ES-I3 (cell line): ENCODE measurements around the gene KRTAP20-3.

Source experiments
- H3K36me3 ChIP-seq: 2 replicates; pipeline ENCODE4 v1.6.1; 2013; ENCODE audit warnings: mild to moderate bottlenecking, low read length, control low read depth, moderate library complexity; ENCODE audit not compliant: insufficient read depth
- H3K4me1 ChIP-seq: 2 replicates; pipeline ENCODE4 v1.6.1; 2013; ENCODE audit warnings: mild to moderate bottlenecking, control low read depth, low read length; ENCODE audit not compliant: insufficient read depth
- H3K9ac ChIP-seq: 2 replicates; pipeline ENCODE4 v1.6.1; 2013; ENCODE audit warnings: low read depth, mild to moderate bottlenecking, low read length, moderate library complexity
- H3K9me3 ChIP-seq: 2 replicates; pipeline ENCODE4 v1.6.1; 2013; ENCODE audit warnings: mild to moderate bottlenecking, low read length, moderate library complexity; ENCODE audit not compliant: control insufficient read depth, insufficient read depth

Gene KRTAP20-3

DNA sequence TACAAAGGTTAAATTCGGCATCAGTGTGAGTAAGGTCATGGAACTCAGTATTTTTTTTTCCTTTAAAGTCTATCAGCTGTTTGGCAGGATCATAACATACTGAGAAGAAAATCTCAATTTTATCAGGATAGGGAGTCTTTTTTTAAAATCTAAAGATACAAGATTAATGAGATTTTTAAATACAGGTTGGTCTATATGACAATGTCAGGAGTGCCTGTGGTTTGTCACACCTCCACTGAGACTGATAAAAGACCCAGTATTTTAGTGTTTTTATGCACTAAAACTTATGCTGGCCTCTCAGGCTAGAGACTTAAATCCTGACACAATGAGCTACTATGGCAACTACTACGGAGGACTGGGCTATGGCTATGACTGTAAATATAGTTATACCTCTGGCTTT lies at the start of gene KRTAP20-3:
Gene KRTAP20-3 (plus strand): TSS at position 301 of the 400 bp plus-strand sequence.
- Histone ChIP-seq H3K9me3 (no peaks in the 10 kb centered on the region), H3K9ac (no peak within 1 kb of the TSS)

DNA sequence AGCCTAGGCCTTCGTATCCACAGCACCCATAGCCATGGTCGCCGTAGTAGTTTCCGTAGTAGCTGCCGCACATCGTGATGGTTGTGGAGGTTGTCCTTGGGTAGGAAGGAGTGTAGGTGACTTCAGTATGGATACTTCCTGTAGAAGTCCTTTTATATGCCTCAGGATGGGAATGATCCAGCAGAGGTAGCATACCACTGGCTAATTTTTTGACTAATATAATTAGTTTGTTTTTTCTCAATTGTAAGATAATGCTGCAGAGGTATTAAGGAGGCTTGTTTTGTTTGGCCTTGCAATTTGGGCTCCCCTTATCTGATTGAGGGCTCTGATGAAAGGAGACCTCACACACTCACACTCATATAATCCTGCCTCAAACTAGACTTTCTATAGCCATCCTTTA lies 43.9 kb upstream of the KRTAP20-3 start, which contains the start of gene KRTAP6-2:
Gene KRTAP6-2 (minus strand): TSS at position 101 of the 400 bp plus-strand sequence. CDS start 28 bp downstream, at position 73.
- Histone ChIP-seq H3K9me3 (no peaks in the 10 kb centered on the region), H3K9ac (no peak within 1 kb of the TSS), H3K4me1 (no peaks in the 10 kb centered on the region), H3K36me3 (no peaks in the 10 kb centered on the region)

More for the DNA sequence above, at the start of gene KRTAP20-3:
- no peaks in the 10 kb centered on the region for H3K36me3 ChIP-seq
- H3K4me1 ChIP-seq, result no peaks in the 10 kb centered on the region

DNA sequence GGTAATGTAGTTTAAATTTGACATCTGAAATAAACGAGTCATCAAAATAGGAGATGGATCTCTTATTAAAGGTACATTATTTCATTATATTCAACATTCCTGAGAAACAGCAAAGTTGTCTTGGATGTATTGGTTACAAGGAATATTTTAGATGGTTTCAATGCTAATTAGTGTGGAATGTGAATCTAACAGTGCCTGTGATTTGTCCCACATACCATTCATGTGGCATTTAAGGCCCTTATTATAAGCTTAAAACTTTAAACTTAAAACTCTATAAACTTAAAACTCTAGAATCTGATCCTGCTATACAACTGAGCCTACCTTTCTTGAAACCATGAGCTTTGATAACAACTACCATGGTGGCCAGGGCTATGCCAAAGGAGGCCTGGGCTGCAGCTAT lies 41.9 kb upstream of the KRTAP20-3 start, which contains the start of gene KRTAP22-1:
Gene KRTAP22-1 (plus strand): TSS at position 301 of the 400 bp plus-strand sequence.
- H3K36me3 ChIP-seq, result no peaks in the 10 kb centered on the region
- no peaks in the 10 kb centered on the region for H3K4me1 ChIP-seq
- no peaks in the 10 kb centered on the region for H3K9me3 ChIP-seq
- H3K9ac ChIP-seq, result no peak within 1 kb of the TSS

DNA sequence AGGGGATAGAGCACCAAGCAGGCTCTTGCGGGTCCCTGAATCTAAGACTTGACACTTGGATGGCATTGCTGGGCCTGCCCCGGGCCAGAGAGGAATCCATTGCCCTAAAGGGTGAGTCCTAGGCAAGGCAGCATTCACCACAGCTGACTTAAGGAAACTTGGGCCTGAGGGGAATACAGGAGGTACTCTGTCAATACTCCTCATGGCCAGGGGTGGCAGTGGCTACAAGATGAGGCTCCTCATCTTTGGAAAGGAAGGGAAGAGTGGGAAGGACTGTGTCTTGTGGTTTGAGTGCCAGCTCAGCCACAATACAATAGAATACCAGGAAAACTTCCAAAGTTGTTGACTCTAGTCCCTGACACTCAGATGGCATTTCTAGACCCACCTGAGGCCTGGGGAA lies 36.7 kb upstream of the KRTAP20-3 start:
- Histone ChIP-seq H3K9me3 (no peaks in the 10 kb centered on the region), H3K9ac (no peak overlapping the region), H3K4me1 (no peaks in the 10 kb centered on the region), H3K36me3 (no peaks in the 10 kb centered on the region)

GRCh38 chr21:30612132-30612531 lies 30.5 kb upstream of the KRTAP20-3 start:
- Histone ChIP-seq H3K36me3 (no peaks in the 10 kb centered on the region), H3K9me3 (no peaks in the 10 kb centered on the region), H3K9ac (no peak overlapping the region), H3K4me1 (no peaks in the 10 kb centered on the region)

DNA sequence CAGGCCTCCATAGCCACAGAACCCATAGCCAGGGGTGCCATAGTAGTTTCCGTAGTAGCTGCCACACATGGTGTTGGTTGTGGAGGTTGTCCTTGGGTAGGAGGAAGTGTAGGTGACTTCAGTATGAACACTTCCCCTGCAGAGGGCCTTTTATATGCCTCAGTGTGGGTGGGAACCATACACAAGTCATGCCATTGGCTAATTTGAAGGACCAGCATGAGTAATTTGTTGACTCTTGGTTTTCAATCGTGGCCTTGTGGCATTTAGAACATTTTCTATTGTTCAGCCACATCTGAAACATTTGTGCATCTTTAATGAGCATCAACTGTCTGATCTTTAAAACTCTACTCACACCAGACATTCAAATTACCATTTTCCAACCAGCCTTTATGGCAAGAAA lies 28.8 kb upstream of the KRTAP20-3 start, which contains the start of gene KRTAP6-1:
Gene KRTAP6-1 (minus strand): TSS at position 95 of the 400 bp plus-strand sequence. CDS start 26 bp downstream, at position 69.
- Histone ChIP-seq H3K9me3 (no peaks in the 10 kb centered on the region), H3K9ac (no peak within 1 kb of the TSS), H3K4me1 (no peaks in the 10 kb centered on the region), H3K36me3 (no peaks in the 10 kb centered on the region)

DNA sequence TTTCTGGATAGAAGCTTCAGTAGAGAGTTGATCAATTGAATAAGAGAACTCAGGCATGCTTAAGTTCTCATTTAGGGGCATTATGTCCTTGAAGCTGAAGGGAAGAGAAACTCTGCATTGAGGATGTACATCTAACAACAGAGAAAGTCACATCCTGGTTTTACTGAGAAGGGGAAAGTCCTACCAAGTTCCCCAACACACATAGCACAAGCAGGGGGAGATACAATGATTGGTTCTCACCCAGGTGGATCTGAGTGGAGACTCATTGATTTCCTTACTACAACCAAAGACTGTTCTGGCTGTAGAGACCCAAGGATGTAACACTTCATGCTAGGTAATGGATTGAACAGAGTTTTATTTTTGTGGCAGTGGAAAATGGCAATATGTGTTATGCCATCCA lies 27.5 kb upstream of the KRTAP20-3 start:
- no peak overlapping the region for H3K9ac ChIP-seq
- no peaks in the 10 kb centered on the region for H3K36me3 ChIP-seq
- H3K4me1 ChIP-seq, result no peaks in the 10 kb centered on the region
- no peaks in the 10 kb centered on the region for H3K9me3 ChIP-seq

DNA sequence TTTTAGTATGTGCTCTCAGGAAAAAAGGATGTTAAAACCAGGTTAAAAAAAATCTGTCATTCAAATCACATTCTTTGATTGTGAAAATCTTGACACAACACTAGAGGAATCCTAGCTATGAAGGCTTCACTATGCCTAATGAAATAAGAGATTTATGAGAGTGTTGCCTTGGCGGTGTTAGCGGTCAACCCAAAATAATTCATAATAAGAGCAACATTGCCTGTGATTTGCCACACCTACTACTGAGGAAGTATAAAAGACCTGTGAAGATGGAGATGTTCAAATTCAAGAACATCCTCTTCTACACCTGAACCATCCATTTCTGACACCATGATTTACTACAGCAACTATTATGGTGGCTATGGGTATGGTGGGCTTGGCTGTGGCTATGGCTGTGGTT lies 26.5 kb upstream of the KRTAP20-3 start, which contains the start of gene KRTAP20-1:
Gene KRTAP20-1 (plus strand): TSS at position 301 of the 400 bp plus-strand sequence. CDS start 30 bp downstream, at position 331.
- H3K36me3 ChIP-seq, result no peaks in the 10 kb centered on the region
- H3K4me1 ChIP-seq, result no peaks in the 10 kb centered on the region
- H3K9me3 ChIP-seq, result no peaks in the 10 kb centered on the region
- H3K9ac ChIP-seq, result no peak within 1 kb of the TSS

GRCh38 chr21:30620080-30620479 lies 22.6 kb upstream of the KRTAP20-3 start:
- Histone ChIP-seq H3K4me1 (no peaks in the 10 kb centered on the region), H3K9ac (no peak overlapping the region), H3K9me3 (no peaks in the 10 kb centered on the region)

GRCh38 chr21:30620522-30620921 lies 22.1 kb upstream of the KRTAP20-3 start, which contains the start of gene KRTAP20-4:
KRTAP20-4 (plus strand) TSS chr21:30620627.
- no peak within 1 kb of the TSS for H3K9ac ChIP-seq
- no peaks in the 10 kb centered on the region for H3K9me3 ChIP-seq
- H3K36me3 ChIP-seq, result no peaks in the 10 kb centered on the region

More at GRCh38 chr21:30620080-30620479, 22.6 kb upstream of the KRTAP20-3 start:
- H3K36me3 ChIP-seq, result no peaks in the 10 kb centered on the region

DNA sequence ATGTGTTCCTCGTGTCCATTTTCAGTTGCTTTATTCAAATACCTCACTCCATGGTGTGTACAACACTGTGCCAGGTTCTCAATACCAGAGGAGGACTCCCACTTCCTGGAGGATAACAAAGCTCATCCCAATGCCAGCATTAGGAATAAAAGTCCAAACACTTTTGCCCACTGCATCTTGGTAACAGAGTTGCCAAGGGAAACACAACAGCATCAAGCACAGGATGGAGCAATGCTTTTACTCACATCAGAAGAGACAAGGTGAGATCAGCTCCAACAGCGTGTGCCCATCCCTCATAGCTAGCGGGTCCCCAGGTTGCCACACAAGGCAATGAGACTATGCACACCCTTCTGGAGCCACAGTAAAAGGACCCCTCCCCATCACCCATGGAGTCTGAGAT lies 19.3 kb upstream of the KRTAP20-3 start:
- Histone ChIP-seq H3K9me3 (no peaks in the 10 kb centered on the region), H3K36me3 (no peaks in the 10 kb centered on the region), H3K9ac (no peak overlapping the region), H3K4me1 (no peaks in the 10 kb centered on the region)

More at GRCh38 chr21:30620522-30620921, 22.1 kb upstream of the KRTAP20-3 start, which contains the start of gene KRTAP20-4:
- no peaks in the 10 kb centered on the region for H3K4me1 ChIP-seq

GRCh38 chr21:30625449-30626165 lies 17.1 kb upstream of the KRTAP20-3 start:
- Histone ChIP-seq H3K36me3 (no peaks in the 10 kb centered on the region), H3K4me1 (no peaks in the 10 kb centered on the region), H3K9ac (no peak overlapping the region), H3K9me3 (no peaks in the 10 kb centered on the region)

DNA sequence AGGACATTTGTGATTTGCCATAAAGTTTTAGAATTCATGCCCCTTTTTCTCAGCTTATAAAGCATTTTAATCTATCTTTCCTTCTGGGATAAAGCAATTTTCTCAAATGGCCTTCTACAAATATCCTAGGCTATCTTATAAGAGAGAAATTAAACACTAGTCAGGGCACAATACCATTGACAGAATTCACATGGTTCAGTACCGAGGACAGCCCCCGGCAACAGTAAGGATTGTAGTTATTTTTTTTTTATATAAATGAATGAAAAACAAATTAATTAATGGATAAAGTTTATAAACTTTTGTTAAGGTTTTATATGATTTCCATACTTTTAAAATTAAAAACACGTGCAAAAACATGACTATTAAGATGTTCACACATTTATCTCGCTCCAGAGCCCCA lies 14.6 kb upstream of the KRTAP20-3 start:
- Histone ChIP-seq H3K36me3 (no peaks in the 10 kb centered on the region), H3K9me3 (no peaks in the 10 kb centered on the region), H3K9ac (no peak overlapping the region), H3K4me1 (no peaks in the 10 kb centered on the region)

DNA sequence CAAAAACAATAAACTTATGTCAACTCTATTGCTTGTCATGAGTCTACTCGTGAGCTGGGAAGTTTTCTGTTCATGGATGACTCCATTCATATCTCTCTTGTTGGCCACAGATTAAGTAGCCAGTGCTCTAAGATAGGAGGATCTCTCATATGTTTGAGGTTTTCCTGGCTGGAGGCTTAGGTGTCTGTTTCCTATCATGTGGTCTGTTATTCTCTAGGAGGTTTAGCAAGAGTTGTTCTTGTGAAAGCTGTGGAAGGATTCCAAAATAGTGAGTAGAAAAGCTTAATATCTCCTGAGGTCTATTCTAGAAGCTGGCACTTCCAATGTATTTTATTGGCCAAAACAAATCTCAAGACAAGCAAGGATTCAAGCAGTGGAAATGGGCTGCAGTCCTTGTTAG lies 13.5 kb upstream of the KRTAP20-3 start:
- H3K9me3 ChIP-seq, result no peaks in the 10 kb centered on the region
- no peak overlapping the region for H3K9ac ChIP-seq
- no peaks in the 10 kb centered on the region for H3K36me3 ChIP-seq
- H3K4me1 ChIP-seq, result no peaks in the 10 kb centered on the region

- H3K9ac ChIP-seq, result no peak within 1 kb of the TSS
- no peaks in the 10 kb centered on the region for H3K36me3 ChIP-seq
- H3K9me3 ChIP-seq, result no peaks in the 10 kb centered on the region
- no peaks in the 10 kb centered on the region for H3K4me1 ChIP-seq
These were observed 7.8 kb upstream of the KRTAP20-3 start, which contains the start of gene KRTAP20-2 for GRCh38 chr21:30634906-30635305. KRTAP20-2 (plus strand) TSS chr21:30635206; CDS start chr21:30635264, 58 bp downstream.
